ENCODE data around the gene ANO3.

The ANO3 gene

GRCh38 chr11:26410706-26411366 lies 78.9 kb downstream of the ANO3 start:
- no peaks in the 10 kb centered on the region for H3K79me2 ChIP-seq (ENCODE audit: insufficient read depth, low read length)
- no peaks in the 10 kb centered on the region for H3F3A ChIP-seq (ENCODE audit: insufficient read depth)
- no peaks in the 10 kb centered on the region for H3K36me3 ChIP-seq (ENCODE audit: low read length)
- H3K4me2 ChIP-seq (ENCODE audit: low read depth, low read length, poor library complexity, severe bottlenecking), result no peak overlapping the region
- no peak for TF ChIP-seq EZH2phosphoT487 (conservative IDR thresholded peaks at IDR 0.05; ENCODE audit: low read length)
- TF ChIP-seq, protein P1, sequence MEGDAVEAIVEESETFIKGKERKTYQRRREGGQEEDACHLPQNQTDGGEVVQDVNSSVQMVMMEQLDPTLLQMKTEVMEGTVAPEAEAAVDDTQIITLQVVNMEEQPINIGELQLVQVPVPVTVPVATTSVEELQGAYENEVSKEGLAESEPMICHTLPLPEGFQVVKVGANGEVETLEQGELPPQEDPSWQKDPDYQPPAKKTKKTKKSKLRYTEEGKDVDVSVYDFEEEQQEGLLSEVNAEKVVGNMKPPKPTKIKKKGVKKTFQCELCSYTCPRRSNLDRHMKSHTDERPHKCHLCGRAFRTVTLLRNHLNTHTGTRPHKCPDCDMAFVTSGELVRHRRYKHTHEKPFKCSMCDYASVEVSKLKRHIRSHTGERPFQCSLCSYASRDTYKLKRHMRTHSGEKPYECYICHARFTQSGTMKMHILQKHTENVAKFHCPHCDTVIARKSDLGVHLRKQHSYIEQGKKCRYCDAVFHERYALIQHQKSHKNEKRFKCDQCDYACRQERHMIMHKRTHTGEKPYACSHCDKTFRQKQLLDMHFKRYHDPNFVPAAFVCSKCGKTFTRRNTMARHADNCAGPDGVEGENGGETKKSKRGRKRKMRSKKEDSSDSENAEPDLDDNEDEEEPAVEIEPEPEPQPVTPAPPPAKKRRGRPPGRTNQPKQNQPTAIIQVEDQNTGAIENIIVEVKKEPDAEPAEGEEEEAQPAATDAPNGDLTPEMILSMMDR (IDR thresholded peaks at IDR 0.05; ENCODE audit: insufficient read depth, low read length, poor library complexity, severe bottlenecking), result no peak
- no peak overlapping the region for H2AFZ ChIP-seq (ENCODE audit: low read depth, low read length, severe bottlenecking)
- H3K27me3 ChIP-seq (ENCODE audit: low read length), result no peaks in the 10 kb centered on the region
- no peak overlapping the region for H3K9ac ChIP-seq (ENCODE audit: low read length)
- H3K9me2 ChIP-seq (replicated peaks; ENCODE audit: insufficient read depth, low read length), result no peaks in the 10 kb centered on the region
- H3K4me3 ChIP-seq (ENCODE audit: insufficient read depth, low read length, poor library complexity, severe bottlenecking), result no peak overlapping the region
- no peaks in the 10 kb centered on the region for H3K9me3 ChIP-seq (ENCODE audit: insufficient read depth, low read length)
- H3K27ac ChIP-seq (ENCODE audit: low read depth, low read length), result no peak overlapping the region
- H4K20me1 ChIP-seq (ENCODE audit: low read depth, low read length), result no peaks in the 10 kb centered on the region

- H3K4me2 ChIP-seq (ENCODE audit: low read depth, low read length, poor library complexity, severe bottlenecking), result no peak overlapping the region
- H4K20me1 ChIP-seq (ENCODE audit: low read depth, low read length), result no peaks in the 10 kb centered on the region
- H2AFZ ChIP-seq (ENCODE audit: low read depth, low read length, severe bottlenecking), result no peak overlapping the region
- no peaks in the 10 kb centered on the region for H3F3A ChIP-seq (ENCODE audit: insufficient read depth)
- no peaks in the 10 kb centered on the region for H3K9me2 ChIP-seq (replicated peaks; ENCODE audit: insufficient read depth, low read length)
- no peaks in the 10 kb centered on the region for H3K27me3 ChIP-seq (ENCODE audit: low read length)
- H3K27ac ChIP-seq (ENCODE audit: low read depth, low read length), result no peak overlapping the region
- no peaks in the 10 kb centered on the region for H3K9me3 ChIP-seq (ENCODE audit: insufficient read depth, low read length)
- H3K4me3 ChIP-seq (ENCODE audit: insufficient read depth, low read length, poor library complexity, severe bottlenecking), result no peak overlapping the region
- H3K79me2 ChIP-seq (ENCODE audit: insufficient read depth, low read length), result no peaks in the 10 kb centered on the region
- no peaks in the 10 kb centered on the region for H3K36me3 ChIP-seq (ENCODE audit: low read length)
- H3K9ac ChIP-seq (ENCODE audit: low read length), result no peak overlapping the region
- no peak for TF ChIP-seq EZH2phosphoT487 (conservative IDR thresholded peaks at IDR 0.05; ENCODE audit: low read length)
- TF ChIP-seq, protein P1 (IDR thresholded peaks at IDR 0.05; ENCODE audit: insufficient read depth, low read length, poor library complexity, severe bottlenecking), result no peak
Measured at GRCh38 chr11:26412955-26413354, 81.0 kb downstream of the ANO3 start.

GRCh38 chr11:26418386-26418912 lies 86.5 kb downstream of the ANO3 start:
- TF ChIP-seq, protein P1 (IDR thresholded peaks at IDR 0.05; ENCODE audit: insufficient read depth, low read length, poor library complexity, severe bottlenecking), result no peak
- TF ChIP-seq EZH2phosphoT487 (conservative IDR thresholded peaks at IDR 0.05; ENCODE audit: low read length), result no peak
- no peaks in the 10 kb centered on the region for H3K9me3 ChIP-seq (ENCODE audit: insufficient read depth, low read length)
- no peak overlapping the region for H3K4me3 ChIP-seq (ENCODE audit: insufficient read depth, low read length, poor library complexity, severe bottlenecking)
- no peak overlapping the region for H3K9ac ChIP-seq (ENCODE audit: low read length)
- no peaks in the 10 kb centered on the region for H3K36me3 ChIP-seq (ENCODE audit: low read length)
- H3K27me3 ChIP-seq (ENCODE audit: low read length), result no peaks in the 10 kb centered on the region
- H2AFZ ChIP-seq (ENCODE audit: low read depth, low read length, severe bottlenecking), result no peak overlapping the region
- no peak overlapping the region for H3K27ac ChIP-seq (ENCODE audit: low read depth, low read length)
- H3K9me2 ChIP-seq (replicated peaks; ENCODE audit: insufficient read depth, low read length), result no peaks in the 10 kb centered on the region
- no peaks in the 10 kb centered on the region for H3K79me2 ChIP-seq (ENCODE audit: insufficient read depth, low read length)
- H4K20me1 ChIP-seq (ENCODE audit: low read depth, low read length), result no peaks in the 10 kb centered on the region
- H3F3A ChIP-seq (ENCODE audit: insufficient read depth), result no peaks in the 10 kb centered on the region
- no peak overlapping the region for H3K4me2 ChIP-seq (ENCODE audit: low read depth, low read length, poor library complexity, severe bottlenecking)
